B cell (primary cell): ENCODE data around the gene PKIB. TPM values are rescaled to one million over a fixed set of nuclear protein-coding genes. Genes with fewer than 3 reads are reported as not detected.

Source experiments
- ATAC-seq: fragments of 200-7000 bp; cut with Tn5 transposase; one replicate; pipeline ENCODE4 v1.10.0; 2021; ENCODE audit warnings: low read depth, mild to moderate bottlenecking, moderate number of reproducible peaks, moderate library complexity
- CTCF ChIA-PET: fragments of 350-600 bp; sonication (Branson Sonifier 250); formaldehyde crosslinking; loops from one replicate; lab custom pipeline; 2021; ENCODE audit warnings: antibody characterized with exemption, inconsistent platforms; lab: Charles Lee
- POLR2A ChIA-PET: fragments of 350-600 bp; sonication (Branson Sonifier 250); formaldehyde crosslinking; loops from one replicate; lab custom pipeline; 2021; ENCODE audit warnings: antibody characterized with exemption; lab: Charles Lee
- DNase-seq: peaks from one replicate; pipeline ENCODE4 v3.0.0; 2013
- H2AFZ ChIP-seq: 2 replicates; pipeline ENCODE4 v1.6.1; 2012; ENCODE audit warnings: mild to moderate bottlenecking, low read depth, low read length; ENCODE audit not compliant: insufficient read depth, poor library complexity, severe bottlenecking
- H3K27ac ChIP-seq, 2 donors: 1 replicate in 1 of 2; 2 replicates in 1 of 2; pipeline ENCODE4 v1.5.1; 2012 to 2013; ENCODE audit warnings: low read length in 2 of 2, mild to moderate bottlenecking in 2 of 2, moderate library complexity in 1 of 2
- H3K27me3 ChIP-seq, 4 experiments: fragments of 200-600 bp in 1 of 4; sonication (generic) in 1 of 4; replicated peaks in 1 of 4; 1 replicate in 2 of 4; 2 replicates in 2 of 4; pipeline versions ENCODE4 v1.6.1 to v1.7.0; 2013 to 2016; ENCODE audit warnings: low read length in 3 of 4, mild to moderate bottlenecking in 2 of 4, mixed read lengths in 1 of 4, moderate library complexity in 1 of 4; ENCODE audit not compliant: insufficient read depth in 4 of 4, control insufficient read depth in 3 of 4; ENCODE audit errors: control extremely low read depth in 1 of 4
- H3K36me3 ChIP-seq, 2 experiments: replicated peaks in 1 of 2; 1 replicate in 1 of 2; 2 replicates in 1 of 2; pipeline versions ENCODE4 v1.6.1 to v1.7.1; 2013; ENCODE audit warnings: low read length in 1 of 2; ENCODE audit not compliant: insufficient read depth in 2 of 2, control insufficient read depth in 1 of 2; ENCODE audit errors: control extremely low read depth in 1 of 2, extremely low read depth in 1 of 2
- H3K4me1 ChIP-seq, 2 donors: fragments of 200-600 bp in 1 of 2; sonication (generic) in 1 of 2; 1 replicate in 1 of 2; 2 replicates in 1 of 2; pipeline versions ENCODE4 v1.5.1 to v1.6.1; 2013 to 2017; ENCODE audit warnings: low read length in 2 of 2; ENCODE audit not compliant: control insufficient read depth in 2 of 2, insufficient read depth in 2 of 2
- H3K4me2 ChIP-seq: replicated peaks from 2 replicates; pipeline ENCODE3; 2012; ENCODE audit warnings: mild to moderate bottlenecking, low read depth, low read length; ENCODE audit not compliant: poor library complexity, severe bottlenecking
- H3K4me3 ChIP-seq, 5 experiments: fragments of 200-600 bp in 1 of 5; sonication (generic) in 1 of 5; 1 replicate in 3 of 5; 2 replicates in 2 of 5; pipeline versions ENCODE4 v1.5.1 to v1.7.0; 2011 to 2016; ENCODE audit warnings: low read length in 4 of 5, mild to moderate bottlenecking in 4 of 5, low read depth in 2 of 5, control low read depth in 1 of 5, moderate library complexity in 1 of 5; ENCODE audit not compliant: insufficient read depth in 1 of 5; ENCODE audit errors: control extremely low read depth in 1 of 5, extremely low read depth in 1 of 5
- H3K79me2 ChIP-seq: fragments of 200-600 bp; sonication (generic); one replicate; pipeline ENCODE4 v1.6.0; 2016; ENCODE audit warnings: low read length; ENCODE audit not compliant: control insufficient read depth, insufficient read depth
- H3K9ac ChIP-seq: fragments of 200-600 bp; sonication (generic); 2 replicates; pipeline ENCODE4 v1.6.1; 2017; ENCODE audit warnings: mild to moderate bottlenecking, low read length, moderate library complexity
- H3K9me3 ChIP-seq, 3 donors: one replicate each; pipeline versions ENCODE4 v1.6.1 to v1.7.1; 2013; ENCODE audit warnings: low read length in 2 of 3; ENCODE audit not compliant: control insufficient read depth in 2 of 3, insufficient read depth in 1 of 3; ENCODE audit errors: control extremely low read depth in 1 of 3
- H4K20me1 ChIP-seq: 2 replicates; pipeline ENCODE4 v1.6.0; 2012; ENCODE audit warnings: mild to moderate bottlenecking, low read length; ENCODE audit not compliant: insufficient read depth, control insufficient read depth, poor library complexity, severe bottlenecking
- H3K27ac Mint-ChIP-seq: one replicate; pipeline ENCODE4 v1.8.0; 2021; ENCODE audit warnings: mixed read lengths
- H3K27me3 Mint-ChIP-seq: one replicate; pipeline ENCODE4 v1.8.0; 2021; ENCODE audit warnings: mixed read lengths
- H3K4me1 Mint-ChIP-seq: one replicate; pipeline ENCODE4 v1.8.0; 2021; ENCODE audit warnings: mixed read lengths
- H3K4me3 Mint-ChIP-seq: one replicate; pipeline ENCODE4 v1.8.0; 2021; ENCODE audit warnings: mixed read lengths
- H3K9me3 Mint-ChIP-seq: one replicate; pipeline ENCODE4 v1.8.0; 2022; ENCODE audit warnings: mixed read lengths; ENCODE audit not compliant: insufficient read depth
- CTCF ChIP-seq: fragments of 200-600 bp; IDR thresholded peaks from one replicate; pipeline ENCODE4 v1.8.0; 2022; ENCODE audit warnings: antibody characterized with exemption, mild to moderate bottlenecking
- EZH2 ChIP-seq: IDR thresholded peaks from 2 replicates; pipeline ENCODE4 v1.6.1; 2012; ENCODE audit warnings: borderline replicate concordance, low read depth, mild to moderate bottlenecking, moderate library complexity, low read length; ENCODE audit not compliant: insufficient read depth, poor library complexity, severe bottlenecking
- WGBS: methylation state at CpG from one replicate; pipeline ENCODE4 v1.1.5; 2013; ENCODE audit warnings: missing lambda C conversion rate; ENCODE audit not compliant: insufficient coverage; 5-methylcytosine and 5-hydroxymethylcytosine counted together
- intact Hi-C: fragments of 100-400 bp; cut with micrococcal nuclease; formaldehyde crosslinking; loops from one replicate; pipeline ENCODE4 v1.10.0; 2022
- polyA plus RNA-seq: library from polyadenylated mRNA; depleted of rRNA; stranded (reverse); fragments of >200 nt; gene quantifications from 2 replicates; pipeline ENCODE4 v1.2.3, GENCODE V29; 2012
- total RNA-seq, 2 donors: library from RNA; stranded (reverse); fragments of 120-200 nt in 1 of 2; gene quantifications; 1 replicate in 1 of 2; 2 replicates in 1 of 2; pipeline versions ENCODE4 v1.2.3 to v1.2.4, GENCODE V29; 2013 to 2022

The PKIB gene
- total and polyA plus RNA-seq, 2 donors (not counting 1 experiment from before 2014, with no cell fraction given) = 0.27 to 1.2 TPM

- no peaks in the 10 kb centered on the region for H3K36me3 ChIP-seq
- ATAC-seq (no peak), DNase-seq (no peak)
- no peak overlapping the region for H2AFZ ChIP-seq
- no peaks in the 10 kb centered on the region for H3K79me2 ChIP-seq
- no peak overlapping the region for H3K27ac ChIP-seq
- TF ChIP-seq CTCF (no peak), EZH2 (no peak)
- H3K9me3 ChIP-seq = no peaks in the 10 kb centered on the region
- no peak overlapping the region for H3K4me2 ChIP-seq
- no peaks in the 10 kb centered on the region for H3K4me1 ChIP-seq
- no peaks in the 10 kb centered on the region for H3K27me3 ChIP-seq
- CTCF ChIA-PET = no interaction called here
- Mint-ChIP-seq H3K27me3 (peaks cover 3% of the 10 kb centered on the region), H3K4me3 (no peak overlapping the region), H3K27ac (no peak overlapping the region), H3K9me3 (no peaks in the 10 kb centered on the region), H3K4me1 (no peaks in the 10 kb centered on the region)
- H4K20me1 ChIP-seq = no peaks in the 10 kb centered on the region
- H3K9ac ChIP-seq = no peak overlapping the region
- POLR2A ChIA-PET = no interaction called here
- no CpG with 5 or more reads among the region's 1 CpG for WGBS
- no peak overlapping the region for H3K4me3 ChIP-seq
- intact Hi-C loops = no loop called here
Observed at GRCh38 chr6:122657601-122658000, 47.4 kb downstream of the PKIB start.

- intact Hi-C loops = no loop called here
- Histone ChIP-seq H3K36me3 (no peaks in the 10 kb centered on the region), H3K9ac (no peak overlapping the region), H3K4me1 (no peaks in the 10 kb centered on the region), H3K4me2 (no peak overlapping the region), H4K20me1 (no peaks in the 10 kb centered on the region), H3K79me2 (no peaks in the 10 kb centered on the region), H3K27me3 (no peaks in the 10 kb centered on the region), H2AFZ (no peak overlapping the region), H3K9me3 (no peaks in the 10 kb centered on the region), H3K4me3 (no peak overlapping the region), H3K27ac (no peak overlapping the region)
- DNase-seq = no peak
- ChIA-PET POLR2A (no interaction called here), CTCF (no interaction called here)
- H3K27me3 Mint-ChIP-seq = peaks cover 6% of the 10 kb centered on the region
- no peak for ATAC-seq
- H3K4me3 Mint-ChIP-seq = no peak overlapping the region
- no peak overlapping the region for H3K27ac Mint-ChIP-seq
- H3K4me1 Mint-ChIP-seq = no peaks in the 10 kb centered on the region
- H3K9me3 Mint-ChIP-seq = no peaks in the 10 kb centered on the region
- TF ChIP-seq CTCF (no peak), EZH2 (no peak)
- no CpG with 5 or more reads among the region's 3 CpGs for WGBS
Observed at GRCh38 chr6:122660296-122660695, 50.1 kb downstream of the PKIB start.
